ENCODE results near the gene ALDH16A1. TPM values are rescaled to one million over a fixed set of nuclear protein-coding genes. Genes with fewer than 3 reads are reported as not detected.

Gene ALDH16A1
- total and polyA plus RNA-seq, 2 donors (not counting 1 experiment from before 2014, with no cell fraction given), result 65.8 to 105 TPM

DNA sequence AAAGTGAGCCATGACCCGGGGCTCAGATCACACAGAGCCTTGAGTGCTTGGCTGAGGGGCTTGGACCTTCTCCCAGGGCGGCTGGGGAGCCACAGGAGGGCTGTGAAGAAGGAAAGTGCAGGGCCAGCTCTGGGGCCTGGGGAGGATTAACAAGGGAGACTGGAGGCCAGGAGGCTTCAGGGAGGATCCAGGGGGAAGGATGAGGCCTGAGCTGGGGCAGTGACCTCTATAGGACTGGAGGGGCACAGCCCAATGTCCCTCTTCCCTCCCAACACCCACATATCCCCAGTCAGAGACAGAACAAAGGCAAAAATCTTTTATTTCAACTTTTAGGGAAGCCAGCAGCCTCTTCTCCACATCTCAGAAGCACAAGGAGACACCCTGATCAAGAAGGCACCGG lies 7.0 kb upstream of the ALDH16A1 start:
- POLR2A ChIA-PET, result interaction anchor here (0.6 to 1.6 kb wide), 4 partner anchors 23 to 331 kb away, joined by 3 to 7 read pairs (median 3); partner anchors contain the start of gene CD37
- Histone ChIP-seq H3K4me3 (ENCODE audit: control extremely low read depth in 1 of 5, extremely low read depth in 1 of 5, insufficient read depth in 1 of 5, low read depth in 2 of 5, low read length in 4 of 5) (no peak overlapping the region), H3K4me1 (ENCODE audit: control insufficient read depth in 2 of 2, insufficient read depth in 2 of 2, low read length in 2 of 2) (peaks cover 21 to 40% of the 10 kb centered on the region in 2 donors), H3K36me3 (replicated peaks in 1 of 2; ENCODE audit: control extremely low read depth in 1 of 2, control insufficient read depth in 1 of 2, extremely low read depth in 1 of 2, insufficient read depth in 2 of 2, low read length in 1 of 2) (peaks cover 0 to 37% of the 10 kb centered on the region in 2 experiments), H4K20me1 (ENCODE audit: control insufficient read depth, insufficient read depth, low read length, poor library complexity, severe bottlenecking) (peaks cover 21% of the 10 kb centered on the region), H3K9ac (ENCODE audit: low read length) (no peak overlapping the region), H3K79me2 (ENCODE audit: control insufficient read depth, insufficient read depth, low read length) (peaks cover 24% of the 10 kb centered on the region), H3K9me3 (ENCODE audit: control extremely low read depth in 1 of 3, control insufficient read depth in 2 of 3, insufficient read depth in 1 of 3, low read length in 2 of 3) (peaks cover 0 to 11% (median 0%) of the 10 kb centered on the region in 3 donors), H3K27ac (ENCODE audit: low read length in 2 of 2) (no peak overlapping the region), H3K4me2 (replicated peaks; ENCODE audit: low read depth, low read length, poor library complexity, severe bottlenecking) (no peak overlapping the region), H3K27me3 (replicated peaks in 1 of 4; ENCODE audit: control extremely low read depth in 1 of 4, control insufficient read depth in 3 of 4, insufficient read depth in 4 of 4, low read length in 3 of 4) (peaks cover 0 to 15% (median 12%) of the 10 kb centered on the region in 4 experiments), H2AFZ (ENCODE audit: insufficient read depth, low read depth, low read length, poor library complexity, severe bottlenecking) (no peak overlapping the region)
- H3K27ac Mint-ChIP-seq, result peak overlapping the region; percentile 56
- intact Hi-C loops (cut with micrococcal nuclease), result no loop called here
- no peak for TF ChIP-seq EZH2 (IDR thresholded peaks at IDR 0.05; ENCODE audit: borderline replicate concordance, insufficient read depth, low read depth, low read length, poor library complexity, severe bottlenecking)
- TF ChIP-seq, protein P1, sequence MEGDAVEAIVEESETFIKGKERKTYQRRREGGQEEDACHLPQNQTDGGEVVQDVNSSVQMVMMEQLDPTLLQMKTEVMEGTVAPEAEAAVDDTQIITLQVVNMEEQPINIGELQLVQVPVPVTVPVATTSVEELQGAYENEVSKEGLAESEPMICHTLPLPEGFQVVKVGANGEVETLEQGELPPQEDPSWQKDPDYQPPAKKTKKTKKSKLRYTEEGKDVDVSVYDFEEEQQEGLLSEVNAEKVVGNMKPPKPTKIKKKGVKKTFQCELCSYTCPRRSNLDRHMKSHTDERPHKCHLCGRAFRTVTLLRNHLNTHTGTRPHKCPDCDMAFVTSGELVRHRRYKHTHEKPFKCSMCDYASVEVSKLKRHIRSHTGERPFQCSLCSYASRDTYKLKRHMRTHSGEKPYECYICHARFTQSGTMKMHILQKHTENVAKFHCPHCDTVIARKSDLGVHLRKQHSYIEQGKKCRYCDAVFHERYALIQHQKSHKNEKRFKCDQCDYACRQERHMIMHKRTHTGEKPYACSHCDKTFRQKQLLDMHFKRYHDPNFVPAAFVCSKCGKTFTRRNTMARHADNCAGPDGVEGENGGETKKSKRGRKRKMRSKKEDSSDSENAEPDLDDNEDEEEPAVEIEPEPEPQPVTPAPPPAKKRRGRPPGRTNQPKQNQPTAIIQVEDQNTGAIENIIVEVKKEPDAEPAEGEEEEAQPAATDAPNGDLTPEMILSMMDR (IDR thresholded peaks at IDR 0.05), result no peak
- DNase-seq (no peak), ATAC-seq (ENCODE audit: low read depth) (no peak)
- no peak overlapping the region for H3K4me3 Mint-ChIP-seq
- CTCF ChIA-PET, result interaction anchor here (0.7 to 5.1 kb wide), 6 partner anchors 13 to 224 kb away, joined by 3 to 70 read pairs (median 4); partner anchors contain the start of gene FLT3LG
- WGBS (ENCODE audit: insufficient coverage), result 96% methylated on average over 2 of the region's 3 CpGs
- H3K4me1 Mint-ChIP-seq, result peaks cover 42% of the 10 kb centered on the region
- peaks cover 12% of the 10 kb centered on the region for H3K27me3 Mint-ChIP-seq
- H3K9me3 Mint-ChIP-seq (ENCODE audit: insufficient read depth), result no peaks in the 10 kb centered on the region

All from B cell (primary cell).